ENCODE data around the gene FAM170B. TPM values are rescaled to one million over a fixed set of nuclear protein-coding genes. Genes with fewer than 3 reads are reported as not detected.

FAM170B gene
- total and polyA plus RNA-seq, 7 donors, result 0.01 TPM; not detected in 6

- H3K4me1 ChIP-seq, result peaks cover 8% of the 10 kb centered on the region
- intact Hi-C loops (cut with DNase I), result no loop called here
- no peak overlapping the region for H3K27ac ChIP-seq
- H3K4me3 ChIP-seq, result no peak overlapping the region
- TF ChIP-seq CTCF (IDR thresholded peaks at IDR 0.05), result no peak
- no peaks in the 10 kb centered on the region for H3K36me3 ChIP-seq (ENCODE audit: insufficient read depth in 1 of 2, low read depth in 1 of 2)
- WGBS, 3 donors, result 86 to 94% (median 94%) methylated on average over 13 of the region's 13 CpGs
- no peaks in the 10 kb centered on the region for H3K27me3 ChIP-seq (ENCODE audit: insufficient read depth in 3 of 3, low read length in 2 of 3)
- ATAC-seq (no peak), DNase-seq (no peak)
- H3K9me3 ChIP-seq, result peaks cover 8% of the 10 kb centered on the region
Measured at GRCh38 chr10:49091450-49092210, 42.2 kb downstream of the FAM170B start.

GRCh38 chr10:49090696-49091380, 43.0 kb downstream of the FAM170B start:
- peaks cover 13% of the 10 kb centered on the region for H3K9me3 ChIP-seq
- H3K27me3 ChIP-seq (ENCODE audit: insufficient read depth in 3 of 3, low read length in 2 of 3), result no peaks in the 10 kb centered on the region
- no peak for TF ChIP-seq CTCF (IDR thresholded peaks at IDR 0.05)
- ATAC-seq (no peak), DNase-seq (no peak)
- intact Hi-C loops (cut with DNase I), result no loop called here
- peaks cover 8% of the 10 kb centered on the region for H3K4me1 ChIP-seq
- H3K36me3 ChIP-seq (ENCODE audit: insufficient read depth in 1 of 2, low read depth in 1 of 2), result no peaks in the 10 kb centered on the region
- no peak overlapping the region for H3K4me3 ChIP-seq
- H3K27ac ChIP-seq, result no peak overlapping the region
- 77 to 91% (median 81%) methylated on average over 6 of the region's 6 CpGs for WGBS, 3 donors

- Histone ChIP-seq H3K4me1 (peaks cover 8% of the 10 kb centered on the region), H3K27me3 (ENCODE audit: insufficient read depth in 3 of 3, low read length in 2 of 3) (no peaks in the 10 kb centered on the region), H3K36me3 (ENCODE audit: insufficient read depth in 1 of 2, low read depth in 1 of 2) (no peaks in the 10 kb centered on the region), H3K9me3 (peaks cover 13% of the 10 kb centered on the region), H3K27ac (no peak overlapping the region), H3K4me3 (no peak overlapping the region)
- no peak for DNase-seq
- intact Hi-C loops (cut with DNase I), result no loop called here
- WGBS, 3 donors, result 35 to 64% (median 35%) methylated on average over 1 of the region's 1 CpG
- no peak for ATAC-seq
- no peak for TF ChIP-seq CTCF (IDR thresholded peaks at IDR 0.05)
Measured at GRCh38 chr10:49090189-49090575, 43.6 kb downstream of the FAM170B start.

GRCh38 chr10:49089557-49090188, 44.1 kb downstream of the FAM170B start:
- H3K27me3 ChIP-seq (ENCODE audit: insufficient read depth in 3 of 3, low read length in 2 of 3), result no peaks in the 10 kb centered on the region
- H3K9me3 ChIP-seq, result peaks cover 13% of the 10 kb centered on the region
- H3K4me1 ChIP-seq, result peaks cover 8% of the 10 kb centered on the region
- intact Hi-C loops (cut with DNase I), result no loop called here
- WGBS, 3 donors, result 24 to 33% (median 30%) methylated on average over 3 of the region's 3 CpGs
- H3K27ac ChIP-seq, result no peak overlapping the region
- DNase-seq, result no peak
- no peak overlapping the region for H3K4me3 ChIP-seq
- H3K36me3 ChIP-seq (ENCODE audit: insufficient read depth in 1 of 2, low read depth in 1 of 2), result no peaks in the 10 kb centered on the region
- ATAC-seq, result peak in 1 of 4 donors; percentile 57
- no peak for TF ChIP-seq CTCF (IDR thresholded peaks at IDR 0.05)
